H54 (cell line): ENCODE results near the gene SIGLEC12.

Experiments used
- DNase-seq: peaks from one replicate; pipeline ENCODE4 v3.0.0; 2011; ENCODE audit warnings: low spot score, mixed read lengths; ENCODE audit not compliant: insufficient read length
- FAIRE-seq: peaks from 3 replicates; lab custom pipeline; 2011; peaks lifted over from hg19 to GRCh38; lab: Jason Lieb, UNC
- POLR2A ChIP-seq: IDR thresholded peaks from 2 replicates; pipeline ENCODE4 v1.6.1; 2011; ENCODE audit warnings: low read depth, mild to moderate bottlenecking, low read length

SIGLEC12 gene

DNA sequence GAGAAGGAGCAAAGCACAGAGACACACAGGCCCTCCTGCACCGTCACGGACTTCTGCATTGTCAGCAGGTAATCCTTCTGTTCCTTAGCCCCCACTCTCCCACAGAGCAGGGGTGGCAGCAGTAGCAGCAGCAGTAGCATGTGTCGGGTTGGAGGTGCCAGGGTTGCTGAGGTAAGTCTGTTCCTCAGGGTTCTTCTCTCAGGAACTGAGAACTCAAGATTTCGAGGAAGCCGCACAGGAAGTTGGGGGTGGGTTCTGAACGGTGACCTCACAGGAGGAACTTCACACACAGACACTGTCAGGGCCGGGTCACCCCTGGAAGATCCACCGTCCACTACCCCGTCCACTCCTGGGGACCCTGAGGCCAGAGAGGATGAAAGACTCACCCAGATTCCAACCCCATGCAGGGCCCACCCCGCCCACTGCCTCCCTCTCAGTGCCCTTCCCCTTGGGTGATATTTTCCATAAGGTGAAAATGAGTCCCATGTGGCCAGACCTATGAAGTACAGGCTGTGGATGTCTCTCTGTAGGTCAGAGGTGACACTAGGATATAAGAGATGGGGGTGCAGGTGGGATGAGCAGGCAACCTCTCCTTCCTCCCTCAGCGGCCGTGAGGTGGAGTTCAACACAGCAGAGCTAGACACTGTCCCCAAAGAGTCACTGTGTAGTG lies at the start of gene SIGLEC12:
Gene SIGLEC12 (minus strand): TSS at position 207 of the 670 bp plus-strand sequence. CDS start 67 bp downstream, at position 140.
- FAIRE-seq (no peak), DNase-seq (no peak)
- TF ChIP-seq POLR2A, result no peak

DNA sequence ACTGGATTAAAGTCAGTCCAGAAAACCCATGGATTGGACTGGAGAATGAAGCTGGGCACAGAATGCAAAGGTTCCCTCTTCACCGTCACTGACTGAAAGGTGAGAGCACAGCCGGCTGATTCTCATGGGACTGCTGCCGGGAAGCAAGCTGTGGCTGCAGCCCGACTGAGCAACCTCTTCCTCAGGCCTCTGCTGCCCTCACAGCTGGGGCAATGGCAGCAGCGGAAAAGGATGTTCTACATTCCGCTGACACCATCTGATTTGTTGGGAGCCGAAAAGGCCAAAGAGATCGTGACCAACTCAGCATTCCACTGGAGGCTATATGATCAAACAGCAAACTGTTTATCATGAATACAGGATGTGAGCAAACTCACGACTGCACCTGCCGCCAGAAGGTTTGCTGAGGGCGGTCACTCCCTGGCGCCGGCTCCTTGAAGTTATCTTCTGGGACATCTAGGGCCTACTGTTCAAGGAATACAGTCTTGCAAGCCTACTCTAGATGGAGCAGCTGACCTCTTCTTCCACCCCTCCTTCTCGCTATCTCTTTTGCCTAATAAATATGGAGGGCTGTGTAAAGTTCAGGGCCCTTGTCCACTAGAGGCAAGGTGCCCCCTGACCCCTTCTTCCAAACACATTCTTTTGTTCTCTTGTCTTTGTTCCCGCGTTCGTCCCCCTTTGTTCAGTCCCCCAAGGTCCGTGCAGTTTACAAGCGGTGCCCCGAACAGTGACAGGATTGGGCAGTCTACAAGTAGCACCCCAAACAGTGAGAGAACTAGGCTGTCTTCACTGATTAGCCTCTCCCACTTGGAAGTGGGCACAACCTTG lies 49.5 kb upstream of the SIGLEC12 start:
- no peak for DNase-seq
- FAIRE-seq, result no peak
- no peak for TF ChIP-seq POLR2A

DNA sequence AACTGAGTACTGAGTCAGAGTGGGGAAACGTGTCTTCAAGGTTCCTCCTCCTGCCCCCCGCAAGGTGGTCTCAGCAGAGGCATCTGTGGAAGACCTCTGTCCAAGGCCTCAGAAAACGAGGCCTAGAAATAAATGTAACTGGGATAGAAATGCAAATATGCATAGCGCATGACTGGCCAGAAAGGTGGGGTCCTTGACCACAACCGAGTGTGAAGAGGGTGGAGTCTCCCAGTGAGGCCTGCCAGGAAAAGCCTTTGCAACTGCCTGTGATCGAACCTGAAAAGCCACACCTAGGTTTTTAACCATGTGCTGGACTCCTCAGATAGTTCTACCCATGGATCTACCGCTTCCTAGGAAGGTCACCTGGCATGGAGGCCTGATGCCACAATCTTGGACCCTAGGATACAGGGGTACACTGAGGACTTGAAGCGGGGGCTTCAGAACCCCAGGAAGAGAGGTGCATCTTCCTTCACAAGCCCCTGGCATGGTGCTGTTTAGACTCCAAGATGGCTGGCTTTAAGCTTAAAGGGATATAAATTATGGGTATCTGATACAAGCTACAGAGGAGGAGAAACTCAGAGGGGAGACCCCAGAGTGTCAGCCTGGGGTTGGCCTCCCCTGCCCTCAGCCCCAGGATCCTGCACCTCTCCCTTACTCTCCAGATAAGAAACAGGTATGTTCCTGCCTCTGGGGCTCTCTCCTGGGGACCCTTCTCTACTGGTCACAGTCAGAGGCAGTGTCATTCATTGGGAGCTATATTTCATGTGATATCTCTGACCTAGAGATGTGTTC lies 48.1 kb upstream of the SIGLEC12 start:
- FAIRE-seq (no peak), DNase-seq (no peak)
- no peak for TF ChIP-seq POLR2A

DNA sequence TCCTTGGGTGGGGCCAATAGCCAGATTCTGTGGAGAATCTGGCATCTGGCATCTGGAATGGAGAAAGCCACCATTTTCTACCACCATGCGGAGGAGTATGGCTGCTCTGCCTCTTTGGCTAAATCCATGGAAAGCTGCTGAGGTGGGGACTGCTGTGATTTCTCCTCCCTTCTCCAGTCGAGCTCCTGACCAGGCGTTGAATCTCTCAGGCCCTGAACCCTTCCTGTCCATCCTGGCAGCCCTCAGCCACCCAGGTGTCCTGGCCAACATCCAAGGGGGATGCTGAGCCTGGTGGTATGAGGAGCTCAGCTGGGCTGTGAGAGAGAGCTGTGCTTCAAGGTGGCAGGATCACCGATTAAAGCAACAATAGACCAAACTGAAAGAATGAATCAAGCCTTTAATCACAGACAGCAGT lies 47.3 kb upstream of the SIGLEC12 start:
- DNase-seq (no peak), FAIRE-seq (no peak)
- TF ChIP-seq POLR2A, result no peak

GRCh38 chr19:51548213-51548651 lies 46.6 kb upstream of the SIGLEC12 start:
- FAIRE-seq (no peak), DNase-seq (no peak)
- TF ChIP-seq POLR2A, result no peak

DNA sequence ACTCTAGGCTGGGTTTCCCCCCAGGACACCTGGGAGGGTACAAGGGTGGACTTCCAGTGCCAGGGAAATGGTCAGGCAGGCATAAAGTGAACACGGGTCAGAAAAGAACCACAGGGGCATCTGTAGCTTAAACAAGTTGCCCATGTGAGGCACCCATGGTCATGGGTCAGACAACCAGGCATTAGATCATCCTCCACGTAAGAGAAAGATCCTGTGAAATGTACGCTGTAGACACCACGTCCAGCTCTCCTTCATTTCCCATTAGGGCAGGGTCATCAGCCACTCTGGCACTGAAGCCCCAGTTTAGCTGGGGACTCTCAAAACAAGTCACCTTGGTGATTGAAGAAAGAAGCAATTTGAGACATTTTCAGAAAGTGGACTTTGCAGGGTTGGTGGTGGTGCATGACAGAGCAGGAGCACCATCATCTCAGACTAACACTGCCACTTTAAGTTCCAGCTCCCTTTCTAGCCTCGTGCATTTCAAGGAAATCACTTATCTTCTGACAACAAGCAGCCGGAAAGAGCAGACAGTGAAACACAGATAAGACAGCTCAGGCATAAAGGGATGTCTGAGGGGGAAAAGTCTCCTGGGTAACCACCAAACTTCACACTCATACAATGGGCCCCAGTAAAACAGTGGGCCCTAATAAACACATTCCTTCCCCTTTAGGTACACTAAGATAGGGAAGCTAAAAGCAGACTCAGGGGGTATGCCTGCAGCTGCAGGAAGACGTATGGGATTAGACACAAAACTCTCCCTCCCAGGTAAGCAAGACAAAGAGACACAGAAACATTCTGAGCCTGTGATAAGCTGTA lies 46.0 kb upstream of the SIGLEC12 start:
- TF ChIP-seq POLR2A, result no peak
- FAIRE-seq (no peak), DNase-seq (no peak)

- no peak for TF ChIP-seq POLR2A
- FAIRE-seq (no peak), DNase-seq (no peak)
Observed at GRCh38 chr19:51546650-51547396, 45.2 kb upstream of the SIGLEC12 start.

DNA sequence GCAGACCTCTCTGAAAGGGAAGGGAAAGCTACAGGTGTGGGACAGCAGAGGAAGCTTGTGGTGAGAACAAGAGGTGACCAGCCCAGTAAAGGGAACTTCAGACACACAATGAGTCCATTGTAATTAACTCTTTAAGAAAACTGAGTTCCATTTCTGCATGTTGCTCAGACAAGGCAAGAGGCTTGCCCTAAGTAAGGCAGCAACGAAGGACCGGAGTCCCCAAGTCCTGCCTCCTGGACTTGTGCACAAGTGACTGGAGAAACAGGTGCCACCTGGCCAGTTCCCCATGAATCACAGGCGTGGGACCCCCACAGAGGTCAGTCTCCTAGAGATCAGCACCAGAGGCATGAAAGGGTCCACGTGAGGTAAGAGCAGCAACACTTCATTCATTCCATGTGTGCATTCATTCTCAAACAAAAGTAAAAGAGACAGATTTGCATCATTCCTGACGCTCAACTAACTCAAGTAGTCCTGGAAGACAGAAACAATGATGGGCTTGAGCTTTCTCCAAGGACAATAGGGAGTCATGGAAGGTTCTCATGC lies 44.6 kb upstream of the SIGLEC12 start:
- TF ChIP-seq POLR2A, result no peak
- DNase-seq, result no peak
- FAIRE-seq, result no peak

DNA sequence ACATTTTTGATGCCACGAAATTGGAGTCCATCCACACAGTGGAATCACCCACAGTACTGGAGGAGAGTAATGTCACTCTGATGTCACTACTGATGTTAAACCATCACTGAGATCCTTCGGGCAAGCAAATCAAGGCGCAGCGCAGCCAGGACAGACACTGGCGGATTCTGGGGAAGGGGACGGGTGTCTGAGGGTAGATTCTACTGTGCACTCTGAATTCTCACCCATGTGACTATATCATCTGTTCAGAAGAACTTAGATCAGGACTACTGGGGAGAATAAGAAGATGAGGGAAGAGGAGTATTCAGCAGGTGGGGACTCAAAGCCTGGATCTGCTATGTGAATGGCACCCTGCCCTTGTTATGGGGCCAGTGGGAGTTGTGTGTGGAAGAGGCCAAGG lies 42.4 kb upstream of the SIGLEC12 start:
- TF ChIP-seq POLR2A, result no peak
- DNase-seq (no peak), FAIRE-seq (no peak)

- no peak for TF ChIP-seq POLR2A
- DNase-seq (no peak), FAIRE-seq (no peak)
Observed at GRCh38 chr19:51542699-51543098, 41.1 kb upstream of the SIGLEC12 start.

DNA sequence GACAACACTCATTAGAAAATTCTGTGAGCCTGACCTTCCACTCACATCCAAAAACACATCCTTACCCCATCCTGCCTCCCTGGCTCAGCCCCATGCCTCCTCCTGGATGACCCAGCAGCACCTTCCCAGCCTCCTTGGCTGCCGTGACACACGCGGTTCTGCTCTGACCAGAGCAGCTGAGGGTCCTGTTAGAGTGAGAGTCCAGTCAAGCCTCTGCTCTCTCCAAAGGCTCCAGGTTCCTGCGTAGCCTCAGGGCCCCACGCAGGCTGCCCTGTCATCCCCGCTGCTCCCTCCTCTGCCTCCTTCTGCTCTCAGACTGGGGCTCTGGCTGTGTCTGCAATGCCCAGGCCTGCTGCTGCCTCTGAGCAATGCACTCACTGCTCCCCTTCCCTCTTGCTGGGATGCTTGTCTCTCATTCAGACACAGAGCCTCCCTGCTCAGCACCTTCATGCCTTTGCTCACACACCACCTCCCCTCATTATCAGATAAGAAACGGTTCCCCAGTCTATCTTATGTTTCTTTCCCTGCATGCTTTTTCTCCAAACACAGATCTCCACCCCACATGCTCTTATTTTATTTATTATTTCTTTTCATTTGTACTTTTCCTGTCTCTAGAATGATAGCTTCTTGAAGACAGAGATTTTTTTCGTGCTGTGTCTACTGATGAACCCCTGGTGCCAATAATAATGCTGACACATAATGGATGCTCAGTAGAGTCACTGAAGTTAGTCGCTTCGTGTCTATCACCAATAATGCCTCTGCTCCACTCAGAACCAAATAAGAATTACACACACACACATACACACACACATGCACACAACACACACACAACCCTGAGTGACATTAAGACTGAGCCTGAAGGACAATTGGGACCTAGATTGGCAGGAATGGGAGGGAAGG lies 40.1 kb upstream of the SIGLEC12 start:
- TF ChIP-seq POLR2A, result no peak
- no peak for FAIRE-seq

More for the DNA sequence above, 40.1 kb upstream of the SIGLEC12 start:
- DNase-seq, result no peak
